Choroid plexus epithelial cell (primary cell): ENCODE data around the gene SUSD6.
A peak's percentile ranks its signal among the peaks of the same experiment; 100 is the strongest.

Experiments
- DNase-seq: peaks from one replicate; pipeline ENCODE4 v3.0.0-alpha.2; 2010; ENCODE audit warnings: low read depth
- H3K4me3 ChIP-seq: 2 replicates; pipeline ENCODE4 v1.5.1; 2011; ENCODE audit warnings: low read depth, mild to moderate bottlenecking, control low read depth, low read length, moderate library complexity
- TF ChIP-seq, protein P1 (sequence below): conservative IDR thresholded peaks from 2 replicates; pipeline ENCODE4 v1.5.1; 2011; ENCODE audit warnings: low read depth, mild to moderate bottlenecking, control low read depth, inconsistent platforms, low read length, moderate library complexity

The SUSD6 gene

DNA sequence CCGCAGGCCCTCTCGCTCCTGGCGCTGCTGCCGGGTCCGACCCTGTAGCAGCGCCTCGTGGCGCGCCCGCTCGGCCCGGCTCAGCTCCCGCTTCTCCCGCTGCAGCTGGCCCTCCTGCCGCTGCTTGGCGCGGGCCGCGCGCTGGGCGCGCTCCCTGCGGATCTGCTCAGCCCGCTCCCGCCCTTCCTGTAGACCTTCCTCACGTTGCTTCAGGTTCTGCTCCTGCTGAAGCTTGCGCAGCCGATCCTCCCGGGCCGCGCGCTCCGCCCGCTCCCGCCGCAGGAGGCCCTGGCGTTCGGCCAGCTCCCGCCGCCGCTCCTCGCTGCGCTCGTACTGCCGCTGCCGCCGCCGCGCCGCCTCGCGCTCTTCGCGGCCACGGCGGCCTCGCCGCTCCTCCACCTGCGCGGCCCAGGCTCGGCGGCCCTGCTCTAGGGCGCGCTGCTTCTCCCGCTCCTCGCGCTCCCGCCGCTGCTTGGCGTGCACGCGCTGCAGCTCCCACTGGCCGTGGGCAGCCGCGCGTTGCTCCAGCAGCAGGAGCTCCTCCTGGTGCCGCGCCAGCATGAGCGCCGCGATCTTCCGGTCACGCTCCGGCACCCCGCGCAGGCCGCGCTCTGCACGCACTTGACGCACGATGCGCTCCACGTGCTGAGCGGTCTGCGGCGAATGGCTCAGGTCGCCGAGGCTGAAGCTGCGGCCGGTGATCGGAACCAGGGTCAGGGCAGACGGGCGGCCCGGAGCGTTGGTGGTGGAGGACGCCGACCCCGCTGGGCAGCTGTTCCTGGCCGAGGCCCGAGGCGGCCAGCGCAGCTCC lies 39.2 kb upstream of the SUSD6 start:
- TF ChIP-seq, protein P1, sequence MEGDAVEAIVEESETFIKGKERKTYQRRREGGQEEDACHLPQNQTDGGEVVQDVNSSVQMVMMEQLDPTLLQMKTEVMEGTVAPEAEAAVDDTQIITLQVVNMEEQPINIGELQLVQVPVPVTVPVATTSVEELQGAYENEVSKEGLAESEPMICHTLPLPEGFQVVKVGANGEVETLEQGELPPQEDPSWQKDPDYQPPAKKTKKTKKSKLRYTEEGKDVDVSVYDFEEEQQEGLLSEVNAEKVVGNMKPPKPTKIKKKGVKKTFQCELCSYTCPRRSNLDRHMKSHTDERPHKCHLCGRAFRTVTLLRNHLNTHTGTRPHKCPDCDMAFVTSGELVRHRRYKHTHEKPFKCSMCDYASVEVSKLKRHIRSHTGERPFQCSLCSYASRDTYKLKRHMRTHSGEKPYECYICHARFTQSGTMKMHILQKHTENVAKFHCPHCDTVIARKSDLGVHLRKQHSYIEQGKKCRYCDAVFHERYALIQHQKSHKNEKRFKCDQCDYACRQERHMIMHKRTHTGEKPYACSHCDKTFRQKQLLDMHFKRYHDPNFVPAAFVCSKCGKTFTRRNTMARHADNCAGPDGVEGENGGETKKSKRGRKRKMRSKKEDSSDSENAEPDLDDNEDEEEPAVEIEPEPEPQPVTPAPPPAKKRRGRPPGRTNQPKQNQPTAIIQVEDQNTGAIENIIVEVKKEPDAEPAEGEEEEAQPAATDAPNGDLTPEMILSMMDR, result no peak
- peak; percentile 34 for DNase-seq
- H3K4me3 ChIP-seq, result no peak overlapping the region

DNA sequence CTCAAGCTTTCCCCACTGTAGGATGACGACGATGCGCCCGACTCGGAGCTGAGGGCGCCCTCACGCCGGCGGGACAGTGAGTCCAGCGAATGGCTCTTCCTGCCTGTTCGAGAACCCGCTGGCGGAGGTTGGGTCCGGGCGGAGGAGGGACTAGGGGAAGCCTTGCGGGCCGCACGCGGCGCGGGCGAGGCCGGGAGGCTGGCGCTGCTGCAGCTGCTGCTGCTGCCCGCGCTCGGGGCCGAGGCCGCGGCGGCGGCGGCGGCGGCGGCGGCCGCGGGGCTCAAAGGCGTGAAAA lies 38.6 kb upstream of the SUSD6 start:
- no peak for DNase-seq
- TF ChIP-seq, protein P1, result no peak

GRCh38 chr14:69573205-69573830 lies 38.1 kb upstream of the SUSD6 start:
- no peak for DNase-seq
- no peak overlapping the region for H3K4me3 ChIP-seq
- TF ChIP-seq, protein P1, result no peak

More for the DNA sequence above, 38.6 kb upstream of the SUSD6 start:
- no peak overlapping the region for H3K4me3 ChIP-seq

DNA sequence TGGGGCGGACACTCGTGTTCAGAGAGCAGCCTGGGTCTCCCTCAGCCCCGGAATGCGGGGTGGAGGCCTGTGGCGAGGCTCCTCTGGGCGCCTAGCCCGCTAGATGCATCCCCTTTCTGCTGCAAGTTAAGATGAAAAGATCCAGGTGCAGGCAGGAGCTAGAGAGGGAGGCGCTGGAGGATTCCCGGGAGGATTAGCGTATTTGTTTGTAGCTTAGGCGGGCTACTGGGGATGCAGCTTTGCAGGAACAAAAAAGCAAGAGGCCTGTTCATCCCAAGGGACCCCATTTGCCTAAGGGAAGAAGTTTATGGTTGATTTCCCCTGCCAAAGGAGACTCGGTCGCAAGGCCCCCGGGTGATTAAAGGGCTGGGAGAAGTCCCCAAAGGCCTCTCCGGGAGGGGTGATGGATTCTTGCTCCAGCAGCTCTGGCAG lies 37.5 kb upstream of the SUSD6 start:
- TF ChIP-seq, protein P1, result no peak
- no peak overlapping the region for H3K4me3 ChIP-seq
- DNase-seq, result no peak

DNA sequence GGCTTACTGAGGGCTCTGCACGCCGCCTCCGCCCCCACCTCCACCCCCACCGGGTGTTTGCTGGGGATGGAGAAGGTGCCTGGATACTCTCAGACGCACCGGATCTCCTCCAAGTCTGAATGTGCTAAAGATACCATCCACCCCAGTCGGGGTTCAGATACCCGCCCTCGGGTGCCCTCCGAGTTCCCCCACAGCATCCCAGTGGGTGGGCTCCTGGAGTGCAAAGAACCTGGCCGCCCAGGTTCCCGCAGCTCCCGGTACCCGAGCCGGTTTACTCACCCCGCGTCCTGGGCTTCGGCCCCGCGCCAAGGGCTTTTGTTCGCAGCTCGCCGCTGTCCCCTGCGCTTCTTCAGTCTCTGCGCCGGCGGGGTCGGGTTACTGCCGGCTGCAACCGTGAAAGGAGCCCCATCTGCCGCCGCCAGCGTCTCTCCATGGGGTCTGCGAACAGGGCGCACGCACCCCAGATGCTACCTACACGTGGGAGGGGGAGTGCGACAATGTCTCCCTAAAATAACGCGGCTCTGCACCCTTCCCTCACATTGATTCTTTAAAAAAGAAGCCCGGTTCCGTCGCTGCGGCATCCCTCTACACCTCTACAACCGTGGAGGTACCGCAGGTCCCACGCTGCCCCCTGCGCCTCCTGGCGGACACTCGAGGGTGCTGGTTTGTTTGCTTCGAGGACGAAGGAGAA lies 37.0 kb upstream of the SUSD6 start, which contains the start of gene CCDC177:
CCDC177 (minus strand) TSS at position 609 of the 691 bp plus-strand sequence. CDS start 1,249 bp downstream, outside the sequence.
- peak within 1 kb of the TSS; percentile 28 for H3K4me3 ChIP-seq
- TF ChIP-seq, protein P1, result peak; percentile 98
- DNase-seq, result peak; percentile 72

GRCh38 chr14:69574954-69575295 lies 36.5 kb upstream of the SUSD6 start:
- TF ChIP-seq, protein P1, result no peak
- H3K4me3 ChIP-seq, result no peak overlapping the region
- no peak for DNase-seq
